IMR-90 (cell line): ENCODE results near the gene NTM. TPM values are rescaled to one million over a fixed set of nuclear protein-coding genes. Genes with fewer than 3 reads are reported as not detected.

Experiments used
- ATAC-seq: fragments of 200-7000 bp; cut with Tn5 transposase; 2 replicates; pipeline ENCODE4 v1.9.1; 2020; ENCODE audit warnings: low read depth, mild to moderate bottlenecking, moderate library complexity
- BruUV-seq: library from RNA; stranded (reverse); fragments of 400-500 nt; replicated peaks from 2 replicates; lab custom pipeline; 2021; lab: Mats Ljungman, UMichigan
- CTCF ChIA-PET: fragments of 300-600 bp; formaldehyde crosslinking; extraction: SDS; loops from one replicate; lab custom pipeline; 2021; ENCODE audit warnings: antibody characterized with exemption; lab: Yijun Ruan, JAX
- POLR2A ChIA-PET: fragments of 300-600 bp; sonication (Branson Sonifier 250); formaldehyde crosslinking; loops from one replicate; lab custom pipeline; 2022; ENCODE audit warnings: antibody characterized with exemption; ENCODE audit not compliant: unreplicated experiment; lab: Charles Lee
- DNase-seq: peaks from one replicate; pipeline ENCODE4 v3.0.0; 2013
- H2AFZ ChIP-seq: replicated peaks from 2 replicates; pipeline ENCODE3; 2013; ENCODE audit warnings: low read length, mild to moderate bottlenecking; ENCODE audit not compliant: poor library complexity
- H2AK5ac ChIP-seq: 2 replicates; pipeline ENCODE4 v1.6.1; 2013; ENCODE audit warnings: low read depth, low read length, inconsistent platforms
- H2AK9ac ChIP-seq: replicated peaks from 2 replicates; pipeline ENCODE3; 2013; ENCODE audit warnings: mild to moderate bottlenecking, low read depth, low read length, moderate library complexity; ENCODE audit not compliant: poor library complexity
- H2BK120ac ChIP-seq: 2 replicates; pipeline ENCODE4 v1.6.1; 2013; ENCODE audit warnings: low read depth, low read length, inconsistent platforms
- H2BK15ac ChIP-seq: 3 replicates; pipeline ENCODE4 v1.6.1; 2013; ENCODE audit warnings: low read depth, low read length, inconsistent platforms
- H2BK20ac ChIP-seq: 2 replicates; pipeline ENCODE4 v1.6.1; 2013; ENCODE audit warnings: low read depth, mild to moderate bottlenecking, inconsistent platforms, low read length, moderate library complexity
- H2BK5ac ChIP-seq: 2 replicates; pipeline ENCODE4 v1.6.1; 2013; ENCODE audit warnings: mild to moderate bottlenecking, low read depth, low read length, inconsistent platforms; ENCODE audit not compliant: poor library complexity, severe bottlenecking
- H3K14ac ChIP-seq: replicated peaks from 2 replicates; pipeline ENCODE4 v1.6.1; 2013; ENCODE audit warnings: low read depth, low read length, inconsistent platforms
- H3K18ac ChIP-seq: 2 replicates; pipeline ENCODE4 v1.6.1; 2013; ENCODE audit warnings: low read depth, low read length, control low read depth
- H3K23ac ChIP-seq: 2 replicates; pipeline ENCODE4 v1.6.1; 2013; ENCODE audit warnings: low read depth, low read length, inconsistent platforms
- H3K27ac ChIP-seq: 2 replicates; pipeline ENCODE4 v1.5.1; 2013; ENCODE audit warnings: mild to moderate bottlenecking, control low read depth, low read length; ENCODE audit not compliant: insufficient read depth
- H3K27me3 ChIP-seq: 2 replicates; pipeline ENCODE4 v1.6.1; 2013; ENCODE audit warnings: low read length; ENCODE audit not compliant: control insufficient read depth, insufficient read depth
- H3K36me3 ChIP-seq: 2 replicates; pipeline ENCODE4 v1.6.1; 2013; ENCODE audit warnings: low read length, mixed read lengths; ENCODE audit not compliant: control insufficient read depth, insufficient read depth
- H3K4ac ChIP-seq: 2 replicates; pipeline ENCODE4 v1.6.1; 2013; ENCODE audit warnings: low read depth, low read length, inconsistent platforms
- H3K4me1 ChIP-seq: 2 replicates; pipeline ENCODE4 v1.6.1; 2013; ENCODE audit warnings: low read length, mixed read lengths; ENCODE audit not compliant: control insufficient read depth, insufficient read depth
- H3K4me2 ChIP-seq: 2 replicates; pipeline ENCODE4 v1.6.1; 2013; ENCODE audit warnings: low read depth, mild to moderate bottlenecking, control low read depth, low read length, moderate library complexity
- H3K4me3 ChIP-seq: 2 replicates; pipeline ENCODE4 v1.5.1; 2013; ENCODE audit warnings: low read depth, mild to moderate bottlenecking, control low read depth, low read length, moderate library complexity; ENCODE audit not compliant: insufficient read depth
- H3K56ac ChIP-seq: 2 replicates; pipeline ENCODE4 v1.6.1; 2013; ENCODE audit warnings: low read length, inconsistent platforms; ENCODE audit not compliant: insufficient read depth; ENCODE audit errors: extremely low read depth
- H3K79me1 ChIP-seq, 2 experiments: 2 replicates each; pipeline ENCODE4 v1.6.1; 2013; ENCODE audit warnings: low read length in 2 of 2, inconsistent platforms in 1 of 2, low read depth in 1 of 2
- H3K9ac ChIP-seq: 2 replicates; pipeline ENCODE4 v1.6.1; 2013; ENCODE audit warnings: low read depth, low read length, control low read depth
- H3K9me1 ChIP-seq: 2 replicates; pipeline ENCODE4 v1.6.1; 2013; ENCODE audit warnings: low read length, inconsistent platforms; ENCODE audit not compliant: insufficient read depth
- H3K9me3 ChIP-seq: 2 replicates; pipeline ENCODE4 v1.6.1; 2013; ENCODE audit warnings: low read length; ENCODE audit not compliant: control insufficient read depth, insufficient read depth
- H4K20me1 ChIP-seq: 2 replicates; pipeline ENCODE4 v1.6.1; 2013; ENCODE audit warnings: low read length, inconsistent platforms; ENCODE audit not compliant: insufficient read depth
- H4K5ac ChIP-seq: 2 replicates; pipeline ENCODE4 v1.6.1; 2013; ENCODE audit warnings: mild to moderate bottlenecking, low read depth, low read length, control low read depth
- H4K8ac ChIP-seq, 2 experiments: 2 replicates each; pipeline ENCODE4 v1.6.1; 2013; ENCODE audit warnings: low read depth in 2 of 2, low read length in 2 of 2, control low read depth in 1 of 2, inconsistent platforms in 1 of 2
- H4K91ac ChIP-seq: 2 replicates; pipeline ENCODE4 v1.6.1; 2013; ENCODE audit warnings: low read depth, low read length, inconsistent platforms; ENCODE audit not compliant: insufficient read depth
- BHLHE40 ChIP-seq: fragments of 150-350 bp; IDR thresholded peaks from 2 replicates; pipeline ENCODE4 v1.6.1; 2016; ENCODE audit warnings: mild to moderate bottlenecking, low read depth, low read length
- CEBPB ChIP-seq: IDR thresholded peaks from 2 replicates; pipeline ENCODE4 v1.6.1; 2012; ENCODE audit warnings: low read depth, low read length, improper control_type of control experiment
- WGBS, 2 experiments: methylation state at CpG; one replicate each; pipeline versions ENCODE4 v1.1.5 to v1.1.7; 2013; ENCODE audit warnings: missing lambda C conversion rate in 2 of 2; ENCODE audit not compliant: insufficient read length in 1 of 2; ENCODE audit errors: extremely low coverage in 2 of 2; 5-methylcytosine and 5-hydroxymethylcytosine counted together
- dilution Hi-C: fragments of 300-500 bp; cut with HindIII; formaldehyde crosslinking; loops from one replicate; pipeline ENCODE4 v1.14.3; 2018; ENCODE audit warnings: low sequenced_read_pairs; ENCODE audit not compliant: unreplicated experiment
- in situ Hi-C: fragments of 300-500 bp; cut with MboI; formaldehyde crosslinking; loops from 3 replicates; pipeline ENCODE4 v1.14.3; 2019; ENCODE audit warnings: low sequenced_read_pairs, inconsistent platforms, mixed read lengths
- intact Hi-C: fragments of 100-400 bp; cut with micrococcal nuclease; formaldehyde crosslinking; loops from 2 replicates; pipeline ENCODE4 v1.10.0; 2022
- polyA plus RNA-seq, 3 experiments: library from polyadenylated mRNA; depleted of rRNA; stranded (reverse); fragments of >200 nt; gene quantifications; 2 replicates each; pipeline ENCODE4 v1.2.3, GENCODE V29; 2012; ENCODE audit warnings: low replicate concordance in 1 of 3
- total RNA-seq: library from RNA; depleted of rRNA; stranded (reverse); fragments of >200 nt; gene quantifications from 2 replicates; pipeline ENCODE4 v1.2.3, GENCODE V29; 2012

The NTM gene
- total and polyA plus RNA-seq, 2 of the 4 experiments (the other 2 are of a cell fraction) = 19.5 to 25.5 TPM

DNA sequence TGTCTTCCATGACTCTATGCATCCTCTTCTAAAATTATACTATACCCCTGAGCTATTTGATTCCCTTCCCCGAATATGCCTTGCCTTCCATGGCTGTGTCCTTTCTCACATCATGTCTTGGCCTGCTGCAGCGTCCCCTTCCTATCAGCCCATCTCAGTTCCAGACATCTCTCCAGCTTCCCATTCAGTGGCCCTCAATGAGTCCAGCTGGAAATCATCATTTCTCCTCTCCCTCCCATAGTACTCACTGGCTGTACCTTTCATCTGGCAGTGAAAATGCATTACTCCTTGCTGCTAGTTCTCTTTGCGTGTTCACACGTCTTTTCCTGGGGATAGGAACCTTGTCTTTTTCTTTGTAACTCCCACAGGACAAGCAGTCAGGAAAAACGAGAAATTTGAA lies 486.8 kb downstream of the NTM start:
- Histone ChIP-seq H2AFZ (no peak overlapping the region), H2AK5ac (no peak overlapping the region), H3K18ac (no peak overlapping the region), H3K56ac (no peak overlapping the region), H2BK20ac (no peak overlapping the region), H3K23ac (no peak overlapping the region), H4K20me1 (no peaks in the 10 kb centered on the region), H4K91ac (no peak overlapping the region), H3K4me1 (peaks cover 3% of the 10 kb centered on the region; the same call in 1 of the 2 replicates), H3K9me3 (no peaks in the 10 kb centered on the region), H4K5ac (no peak overlapping the region), H3K9ac (no peak overlapping the region), H2AK9ac (no peak overlapping the region), H3K27me3 (peaks cover 16% of the 10 kb centered on the region), H3K4me3 (no peak overlapping the region), H3K79me1 (no peaks in the 10 kb centered on the region), H3K14ac (no peak overlapping the region), H2BK15ac (no peak overlapping the region), H3K36me3 (no peaks in the 10 kb centered on the region), H3K4ac (no peak overlapping the region), H3K4me2 (no peak overlapping the region), H2BK120ac (no peak overlapping the region), H4K8ac (no peak overlapping the region), H2BK5ac (no peak overlapping the region), H3K27ac (no peak overlapping the region), H3K9me1 (no peaks in the 10 kb centered on the region)
- TF ChIP-seq CEBPB = no peak
- TF ChIP-seq BHLHE40 = no peak
- ChIA-PET CTCF (interaction anchor here (0.6 kb wide), 1 partner anchor 823 kb away, joined by 3 read pairs; no protein-coding TSS in a partner anchor), POLR2A (no interaction called here)
- DNase-seq = no peak
- ATAC-seq = no peak
- dilution Hi-C loops (no loop called here), in situ Hi-C loops (no loop called here), intact Hi-C loops (no loop called here)
- WGBS, 2 experiments = 40% methylated on average over 1 of the region's 5 CpGs; no CpG with 5 or more reads in 1 of the 2 experiments
- BruUV-seq = no TSS peak
